NCI-H2081 treated with DMSO at 0.1 percent for 48 hours (cell line): ENCODE results near the gene C10orf62.
"Not testable (repeated sequence)": the region's sequence is repeated elsewhere in the genome, so short reads cannot be mapped to it uniquely, and the experiment has no call there.

Source experiments
- DNase-seq: peaks from one replicate; lab custom pipeline; 2025; lab: John Stamatoyannopoulos, UW

C10orf62 gene

DNA sequence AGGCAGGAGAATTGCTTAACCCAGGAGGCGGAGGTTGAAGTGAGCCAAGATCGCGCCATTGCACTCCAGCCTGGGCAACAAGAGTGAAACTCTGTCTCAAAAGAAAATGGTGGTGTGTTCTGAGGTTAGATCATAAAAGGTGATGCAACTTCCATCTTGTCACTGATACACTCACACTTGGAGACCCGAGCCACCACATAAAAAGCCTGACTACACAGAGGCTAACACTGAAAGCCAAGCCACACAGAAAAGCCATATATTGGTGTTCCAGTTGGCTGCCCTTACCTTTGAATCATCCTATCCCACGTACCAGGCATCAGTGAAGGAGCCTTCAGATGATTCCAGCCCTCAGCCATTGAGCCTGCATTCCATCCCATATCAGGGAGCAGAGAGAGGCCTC, 39.8 kb downstream of the C10orf62 start:
- DNase-seq = no peak

DNA sequence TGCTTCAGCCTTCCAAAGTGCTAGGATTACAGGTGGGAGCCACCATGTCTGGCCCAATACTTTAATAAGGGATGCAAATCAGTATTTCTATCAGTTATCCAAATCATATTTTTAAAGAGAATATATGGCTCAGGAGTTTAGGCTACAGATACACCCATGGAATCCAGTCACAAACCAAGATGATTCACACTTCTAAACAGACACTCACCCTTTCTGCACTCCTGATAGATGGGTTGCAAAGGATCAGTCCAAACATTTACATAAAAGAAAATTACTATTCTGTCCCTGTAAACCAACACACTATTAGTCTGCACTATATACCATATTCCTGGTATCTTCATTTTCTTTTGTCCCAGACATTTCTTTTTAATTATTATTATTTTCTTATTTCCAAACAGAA, 41.6 kb downstream of the C10orf62 start:
- no peak for DNase-seq

DNA sequence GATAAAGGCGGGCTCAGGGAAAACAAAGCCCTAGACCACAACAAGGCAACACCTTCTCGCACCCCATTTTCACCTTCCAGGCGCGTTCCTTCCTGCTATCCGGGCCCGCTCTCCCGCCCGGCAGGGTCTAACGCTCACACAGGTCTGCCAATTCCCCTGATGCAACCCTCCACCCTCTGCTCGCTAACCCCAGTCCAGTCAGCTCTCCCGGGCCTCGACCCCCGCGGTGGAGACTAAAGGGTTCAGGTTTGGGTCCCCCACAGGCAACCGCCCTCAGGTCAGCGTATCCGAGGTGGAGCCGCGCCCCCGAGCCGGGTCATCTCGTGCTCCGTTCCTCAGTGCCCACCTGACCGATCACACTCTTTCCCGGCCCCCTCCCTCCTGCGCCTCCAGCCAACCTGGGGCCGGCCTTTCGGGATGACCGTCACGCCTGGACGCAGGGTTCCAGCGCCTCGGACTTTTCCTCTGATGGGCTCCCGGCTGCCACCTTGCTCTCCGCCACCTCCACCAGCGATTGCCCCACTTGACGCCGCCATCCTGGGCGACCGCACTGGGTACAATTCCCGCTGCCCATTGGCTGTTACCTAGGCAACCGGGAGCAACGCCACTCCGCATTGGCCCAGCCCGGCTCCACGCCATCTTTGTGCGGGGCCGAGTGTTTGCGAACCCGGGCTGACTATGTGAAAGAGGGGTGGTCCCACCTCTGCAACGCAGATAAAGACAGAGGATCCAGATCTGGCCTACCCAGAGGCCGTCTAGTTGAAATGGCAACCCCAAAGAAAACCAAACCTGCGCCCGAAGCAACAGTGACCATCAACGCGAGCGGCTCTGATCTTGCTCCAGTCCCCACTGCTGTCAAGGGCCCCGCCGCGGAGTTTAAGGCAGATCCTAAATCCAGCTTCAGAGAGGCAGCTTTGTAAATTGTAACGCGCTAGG, 43.7 kb downstream of the C10orf62 start, which contains the start of gene MORN4:
MORN4 (minus strand) TSS at position 552 of the 936 bp plus-strand sequence. CDS start 13,847 bp downstream, outside the sequence.
- peak; percentile 35 for DNase-seq

DNA sequence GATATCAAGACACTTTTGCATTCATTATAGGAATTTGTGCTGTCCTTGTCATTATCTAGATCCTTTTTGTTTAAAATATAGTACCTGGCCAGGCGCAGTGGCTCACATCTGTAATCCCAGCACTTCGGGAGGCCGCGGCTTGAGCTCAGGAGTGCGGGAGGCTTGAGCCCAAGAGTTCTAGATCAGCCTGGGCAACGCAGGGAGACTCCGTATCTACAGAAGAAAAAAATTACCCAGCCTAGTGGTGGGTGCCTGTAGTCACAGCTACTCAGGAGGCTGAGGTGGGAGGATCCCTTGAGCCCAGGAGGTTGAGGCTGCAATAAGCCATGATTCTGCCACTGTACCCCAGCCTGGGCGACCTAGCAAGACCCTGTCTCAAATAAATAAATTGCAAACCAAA, 44.4 kb downstream of the C10orf62 start:
- DNase-seq = no peak

DNA sequence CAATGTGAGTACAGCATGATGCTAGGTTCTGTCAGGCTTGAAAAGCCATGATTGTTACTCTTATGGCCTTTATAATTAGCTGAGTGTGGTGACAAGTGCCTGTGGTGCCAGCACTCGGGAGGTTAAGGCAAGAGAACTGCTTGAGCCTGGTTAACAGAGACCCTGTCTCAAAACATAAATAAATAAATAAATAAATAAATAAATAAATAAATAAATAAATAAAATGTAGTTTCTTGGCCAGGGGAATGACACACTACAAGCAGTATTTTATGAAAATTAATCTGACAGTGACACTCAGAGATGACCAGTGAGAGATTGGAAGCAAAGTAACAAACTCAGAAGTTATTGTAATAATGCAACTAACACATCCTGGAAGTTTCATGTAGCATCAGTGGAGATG, 46.1 kb downstream of the C10orf62 start:
- DNase-seq = no peak

DNA sequence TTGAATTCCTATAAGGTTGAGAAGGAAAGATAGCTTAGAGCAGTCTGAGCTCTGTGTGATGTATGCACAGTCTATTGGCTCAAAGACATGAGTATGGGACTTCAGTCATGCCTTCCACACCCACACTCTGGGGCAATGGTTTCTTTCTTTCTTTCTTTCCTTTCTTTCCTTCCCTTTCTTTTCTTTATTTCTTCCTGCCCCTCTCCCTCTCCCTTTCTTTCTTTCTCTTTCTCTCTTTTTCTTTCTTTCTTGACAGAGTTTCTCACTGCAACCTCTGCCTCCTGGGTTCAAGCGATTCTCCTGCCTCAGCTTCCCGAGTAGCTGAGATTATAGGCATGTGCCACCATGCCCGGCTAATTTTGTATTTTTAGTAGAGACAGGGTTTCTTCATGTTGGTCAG, 49.6 kb downstream of the C10orf62 start:
- DNase-seq = not testable (repeated sequence)

DNA sequence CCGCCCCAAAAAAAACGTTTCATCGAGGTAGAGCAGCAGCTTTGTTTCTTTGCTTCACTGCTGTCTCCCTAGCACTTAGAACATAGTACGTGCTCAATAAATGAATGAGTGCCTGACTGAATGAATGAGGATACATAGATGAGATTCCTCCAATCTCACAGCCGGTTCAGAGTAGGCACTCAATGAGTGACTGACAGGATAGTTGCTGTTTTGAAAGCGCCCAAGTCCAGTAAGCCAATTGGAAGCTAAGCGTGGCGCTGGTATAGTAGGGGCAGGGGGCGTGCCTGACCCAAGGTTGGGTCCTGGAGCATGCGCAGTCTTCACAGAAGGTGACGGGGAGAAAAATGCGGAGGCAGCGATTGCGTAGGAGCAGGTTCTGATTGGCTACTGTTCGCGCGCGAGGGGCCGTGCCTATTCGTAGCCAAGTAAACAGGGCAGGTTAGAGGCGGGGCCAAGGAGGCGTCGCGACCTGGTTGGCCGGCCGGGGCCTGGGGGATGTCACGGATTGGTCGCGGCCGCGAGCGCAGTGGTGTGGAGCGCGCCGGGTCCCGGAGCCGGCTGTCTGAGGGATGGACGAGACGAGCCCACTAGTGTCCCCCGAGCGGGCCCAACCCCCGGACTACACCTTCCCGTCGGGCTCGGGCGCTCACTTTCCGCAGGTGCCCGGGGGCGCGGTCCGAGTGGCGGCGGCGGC, 50.8 kb downstream of the C10orf62 start, which contains the start of gene PI4K2A:
PI4K2A (plus strand) TSS at position 498 of the 694 bp plus-strand sequence; CDS start at position 570, 72 bp downstream.
- DNase-seq = peak; percentile 82
